Muscle of leg (tissue), 11 donors: ENCODE data around the gene LRRC55. TPM values are rescaled to one million over a fixed set of nuclear protein-coding genes. Genes with fewer than 3 reads are reported as not detected.

Source experiments
- DNase-seq: peaks from one replicate; pipeline ENCODE4 v3.0.0; 2013
- H3K27ac ChIP-seq: one replicate; pipeline ENCODE4 v1.5.1; 2013; ENCODE audit warnings: mild to moderate bottlenecking, low read length, control low read depth
- H3K27me3 ChIP-seq: one replicate; pipeline ENCODE4 v1.6.1; 2013; ENCODE audit warnings: low read length; ENCODE audit not compliant: control insufficient read depth, insufficient read depth
- H3K36me3 ChIP-seq: one replicate; pipeline ENCODE4 v1.6.1; 2013; ENCODE audit warnings: low read length; ENCODE audit not compliant: control insufficient read depth, insufficient read depth
- H3K4me1 ChIP-seq: one replicate; pipeline ENCODE4 v1.6.1; 2013; ENCODE audit warnings: low read length; ENCODE audit not compliant: control insufficient read depth, insufficient read depth
- H3K4me3 ChIP-seq: one replicate; pipeline ENCODE4 v1.5.1; 2013; ENCODE audit warnings: low read length, control low read depth
- H3K9me3 ChIP-seq: replicated peaks from 2 replicates; pipeline ENCODE4 v1.6.1; 2013; ENCODE audit warnings: low read depth, low read length; ENCODE audit not compliant: control insufficient read depth
- whole genome bisulfite sequencing: methylation state at CpG from one replicate; pipeline ENCODE4 v1.1.5; 2013; ENCODE audit warnings: missing lambda C conversion rate; ENCODE audit not compliant: insufficient coverage; 5-methylcytosine and 5-hydroxymethylcytosine counted together
- polyA plus RNA-seq, 8 donors: library from polyadenylated mRNA; unstranded; fragments of 120-200 nt; gene quantifications; one replicate each; pipeline versions ENCODE4 v1.2.1 to v1.2.3, GENCODE V29; 2013; ENCODE audit warnings: inconsistent platforms in 1 of 8, low replicate concordance in 1 of 8; ENCODE audit not compliant: insufficient read length in 8 of 8, insufficient read depth in 1 of 8
- total RNA-seq: library from RNA; stranded (reverse); fragments of 120-200 nt; gene quantifications from one replicate; pipeline ENCODE4 v1.2.4, GENCODE V29; 2013

LRRC55 gene
- total and polyA plus RNA-seq, 9 donors = 0.31 to 1.7 (median 0.88) TPM

DNA sequence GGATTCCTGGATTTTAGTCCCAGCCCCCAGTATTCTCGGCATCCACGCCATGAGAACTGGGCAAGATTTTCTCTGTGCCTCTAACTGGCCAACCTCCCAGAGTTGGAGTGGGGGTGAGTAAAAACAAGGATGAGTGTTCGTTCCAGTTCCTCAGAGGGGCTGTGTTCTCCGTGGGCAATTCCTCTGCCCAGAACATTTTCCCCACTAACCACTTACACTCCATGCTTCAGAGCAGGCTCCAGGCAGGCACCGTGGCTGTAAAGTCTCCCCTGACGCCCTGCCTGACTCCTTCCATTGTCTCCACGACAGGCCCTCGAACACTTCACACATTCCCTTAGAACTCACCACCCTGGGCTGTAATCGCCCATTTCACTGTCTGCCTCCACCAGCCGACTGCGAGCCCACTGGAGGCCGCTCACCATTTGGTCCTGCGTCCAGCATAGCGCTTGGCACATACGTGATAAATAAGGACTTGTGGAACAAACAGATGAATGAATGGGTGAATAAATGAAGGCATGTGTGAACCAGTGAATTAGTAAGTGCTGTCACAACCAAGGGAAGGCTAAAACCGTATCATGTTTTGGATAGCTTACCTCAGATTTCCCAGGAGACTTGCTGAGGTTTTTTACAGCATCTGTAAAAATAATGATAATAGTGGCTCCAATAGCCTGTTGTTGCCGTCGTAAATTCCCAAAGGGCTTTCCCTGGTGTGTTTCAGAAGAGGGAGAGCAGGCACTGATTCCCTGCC is 49.2 kb downstream of the LRRC55 start:
- Histone ChIP-seq H3K4me1 (peaks cover 25% of the 10 kb centered on the region), H3K4me3 (no peak overlapping the region), H3K9me3 (no peaks in the 10 kb centered on the region), H3K36me3 (no peaks in the 10 kb centered on the region), H3K27ac (peak overlapping the region; percentile 69), H3K27me3 (peaks cover 9% of the 10 kb centered on the region)
- 11% methylated on average over 14 of the region's 18 CpGs for WGBS
- DNase-seq = peak; percentile 63

DNA sequence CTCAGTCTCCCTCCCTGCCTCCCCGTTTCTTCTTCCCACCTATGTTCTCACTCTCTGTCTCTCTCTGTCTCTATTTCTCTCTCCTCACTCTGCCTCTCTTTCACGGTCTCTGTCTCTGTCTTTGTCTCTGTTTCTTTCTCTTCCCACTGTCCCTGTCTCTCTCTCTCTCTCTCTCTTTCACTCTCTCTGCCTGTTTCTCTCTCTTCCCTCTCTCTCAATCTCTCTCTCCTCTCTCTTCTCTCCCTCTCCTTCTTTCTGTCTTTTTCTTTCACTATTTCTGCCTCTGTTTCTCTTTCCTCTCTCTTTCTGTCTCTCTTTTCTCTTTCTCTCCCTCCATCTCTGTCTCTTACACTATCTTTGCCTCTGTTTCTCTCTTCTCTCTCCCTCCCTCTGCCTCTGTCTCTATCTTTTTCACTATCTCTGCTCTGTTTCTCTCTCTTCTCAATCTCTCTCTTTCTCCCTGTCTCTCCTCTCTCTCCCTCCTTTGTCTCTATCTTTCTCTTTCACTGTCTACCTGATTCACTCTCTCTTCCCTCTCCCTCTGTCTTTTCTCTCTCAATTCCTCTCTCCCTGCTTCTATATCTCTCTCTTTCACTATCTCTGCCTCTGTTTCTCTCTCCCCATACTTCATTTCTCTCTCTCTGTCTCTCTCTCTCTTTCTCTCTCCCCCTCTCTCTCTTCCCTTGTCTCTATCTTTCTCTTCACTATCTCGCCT is 49.9 kb downstream of the LRRC55 start:
- WGBS = 34% methylated on average over 3 of the region's 3 CpGs
- no peaks in the 10 kb centered on the region for H3K9me3 ChIP-seq
- H3K4me1 ChIP-seq = peaks cover 25% of the 10 kb centered on the region
- H3K36me3 ChIP-seq = no peaks in the 10 kb centered on the region
- DNase-seq = no peak
- H3K27ac ChIP-seq = peak overlapping the region; percentile 13
- H3K27me3 ChIP-seq = peaks cover 9% of the 10 kb centered on the region
- no peak overlapping the region for H3K4me3 ChIP-seq

DNA sequence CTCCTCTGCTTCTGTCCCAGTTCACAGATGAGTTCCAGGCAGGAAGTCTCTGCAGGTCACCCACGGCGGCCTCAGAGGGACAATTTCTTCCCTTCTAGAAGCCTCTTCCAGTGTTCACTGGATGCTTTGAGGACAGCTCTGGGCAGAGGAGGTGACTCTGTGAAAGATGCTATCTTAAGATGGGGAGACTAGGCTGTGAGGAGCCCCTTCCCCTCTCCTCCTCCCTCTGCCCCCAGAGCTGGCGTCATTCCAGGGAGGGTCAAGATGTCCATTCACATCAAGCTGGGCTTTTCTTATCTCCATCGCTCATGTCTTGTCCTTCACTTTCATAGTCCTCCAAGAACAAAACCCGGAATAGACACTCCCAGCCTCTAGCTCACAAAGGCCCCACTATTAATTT is 51.9 kb downstream of the LRRC55 start:
- H3K36me3 ChIP-seq = no peaks in the 10 kb centered on the region
- H3K4me3 ChIP-seq = peak overlapping the region; percentile 48
- H3K9me3 ChIP-seq = no peaks in the 10 kb centered on the region
- H3K27me3 ChIP-seq = peaks cover 9% of the 10 kb centered on the region
- WGBS = 77% methylated on average over 3 of the region's 5 CpGs
- H3K4me1 ChIP-seq = peaks cover 33% of the 10 kb centered on the region
- peak overlapping the region; percentile 17 for H3K27ac ChIP-seq
- no peak for DNase-seq

DNA sequence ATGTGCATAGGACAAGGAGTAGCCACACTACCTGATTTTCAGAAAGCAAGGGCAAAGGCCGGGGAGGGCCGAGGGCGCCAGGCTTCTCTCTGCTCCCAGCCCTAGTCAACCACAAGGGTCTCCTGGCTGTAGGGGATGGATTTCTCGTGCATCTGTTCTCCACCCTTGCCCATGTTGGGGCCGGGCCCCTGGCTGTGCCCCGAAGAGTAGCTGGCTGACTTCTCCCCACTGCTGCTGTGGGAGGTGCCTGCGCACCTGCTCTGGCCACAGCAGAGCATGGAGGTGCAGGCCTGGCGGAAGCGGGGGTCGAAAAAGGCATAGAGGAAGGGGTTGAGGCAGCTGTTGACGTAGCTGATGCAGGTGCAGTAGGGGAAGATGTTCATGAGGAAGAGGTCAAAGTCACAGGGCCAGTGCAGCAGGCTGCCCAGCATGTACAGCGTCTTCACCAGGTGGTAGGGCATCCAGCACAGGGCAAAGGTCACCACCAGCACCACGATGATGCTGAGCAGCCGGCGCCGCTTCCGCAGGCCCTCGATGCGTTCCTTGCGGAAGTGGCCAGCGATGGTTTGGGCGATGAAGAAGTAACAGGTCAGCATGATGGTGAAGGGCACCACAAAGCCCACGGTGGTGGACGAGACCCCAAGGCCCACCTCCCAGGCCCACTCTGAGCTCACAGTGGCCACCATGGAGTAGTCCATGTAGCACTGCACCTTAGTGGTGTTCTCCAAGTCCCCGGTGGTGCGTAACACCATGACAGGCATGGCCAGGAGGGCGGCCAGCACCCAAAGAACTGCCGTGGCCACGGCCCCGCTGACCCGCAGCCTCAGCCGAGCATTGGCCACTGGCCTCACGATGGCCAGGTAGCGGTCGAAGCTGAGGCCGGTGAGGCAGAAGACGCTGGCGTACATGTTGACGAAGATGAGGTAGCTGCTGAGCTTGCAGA is 54.3 kb downstream of the LRRC55 start:
- H3K27ac ChIP-seq = peak overlapping the region; percentile 51
- peak overlapping the region; percentile 48 for H3K4me3 ChIP-seq
- no peaks in the 10 kb centered on the region for H3K9me3 ChIP-seq
- 84% methylated on average over 36 of the region's 39 CpGs for WGBS
- no peaks in the 10 kb centered on the region for H3K36me3 ChIP-seq
- no peak for DNase-seq
- peaks cover 38% of the 10 kb centered on the region for H3K4me1 ChIP-seq
- H3K27me3 ChIP-seq = peaks cover 4% of the 10 kb centered on the region

DNA sequence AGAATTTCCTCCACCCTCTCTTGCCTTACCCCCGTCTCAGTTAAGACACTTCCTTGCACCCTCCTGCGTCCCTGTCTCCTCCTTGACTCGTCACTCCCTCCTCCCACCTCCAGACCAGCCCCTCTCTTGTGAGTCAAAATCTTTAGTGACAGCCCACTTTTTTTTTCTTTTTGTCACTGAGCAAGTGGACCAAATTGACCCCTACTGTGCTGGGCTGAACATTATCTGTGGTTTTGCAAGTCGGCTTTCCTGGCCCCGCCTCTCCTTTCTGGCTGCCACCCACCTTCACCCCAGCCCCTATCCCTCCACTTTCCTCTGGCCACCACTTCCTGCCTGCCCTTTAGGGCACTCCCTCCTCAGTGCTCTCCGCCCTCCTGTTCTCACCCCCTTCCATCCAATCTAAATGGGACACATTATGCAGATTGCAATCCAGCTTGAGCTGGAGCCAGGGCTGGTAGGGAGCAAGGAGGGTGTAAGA is 55.5 kb downstream of the LRRC55 start, which contains the start of gene APLNR:
TSS of gene APLNR (minus strand) at position 47 of the 478 bp plus-strand sequence. CDS start 246 bp downstream, outside the sequence.
- peak; percentile 33 for DNase-seq

DNA sequence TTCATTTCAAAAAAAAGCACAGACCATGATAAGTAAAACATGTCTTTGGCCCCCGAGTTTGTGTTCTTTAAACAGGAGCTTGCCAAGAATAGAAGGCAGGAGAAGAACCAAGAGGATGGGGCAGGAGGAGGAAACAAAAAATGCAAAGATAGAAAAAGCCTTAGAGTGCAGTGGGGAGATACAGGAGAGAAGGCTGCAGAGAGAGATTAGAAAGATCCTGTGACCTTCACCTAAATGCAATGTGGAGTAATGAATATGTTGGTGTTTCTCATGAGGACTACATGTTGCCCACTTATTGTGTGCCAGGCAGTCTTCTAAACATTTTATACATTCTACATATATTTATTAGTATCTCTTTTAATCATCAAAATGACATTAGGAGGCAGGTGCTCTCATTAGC is 57.6 kb downstream of the LRRC55 start:
- H3K27ac ChIP-seq = no peak overlapping the region
- 100% methylated on average over 1 of the region's 1 CpG for WGBS
- no peak overlapping the region for H3K4me3 ChIP-seq
- no peaks in the 10 kb centered on the region for H3K36me3 ChIP-seq
- no peaks in the 10 kb centered on the region for H3K27me3 ChIP-seq
- DNase-seq = no peak
- H3K9me3 ChIP-seq = no peaks in the 10 kb centered on the region
- peaks cover 54% of the 10 kb centered on the region for H3K4me1 ChIP-seq

More for the DNA sequence above, 55.5 kb downstream of the LRRC55 start, which contains the start of gene APLNR:
- Histone ChIP-seq H3K27ac (peak within 1 kb of the TSS; percentile 0), H3K4me3 (peak within 1 kb of the TSS; percentile 48), H3K36me3 (no peaks in the 10 kb centered on the region), H3K4me1 (peaks cover 44% of the 10 kb centered on the region), H3K27me3 (peaks cover 4% of the 10 kb centered on the region), H3K9me3 (no peaks in the 10 kb centered on the region)
- WGBS = 18% methylated on average over 5 of the region's 6 CpGs

DNA sequence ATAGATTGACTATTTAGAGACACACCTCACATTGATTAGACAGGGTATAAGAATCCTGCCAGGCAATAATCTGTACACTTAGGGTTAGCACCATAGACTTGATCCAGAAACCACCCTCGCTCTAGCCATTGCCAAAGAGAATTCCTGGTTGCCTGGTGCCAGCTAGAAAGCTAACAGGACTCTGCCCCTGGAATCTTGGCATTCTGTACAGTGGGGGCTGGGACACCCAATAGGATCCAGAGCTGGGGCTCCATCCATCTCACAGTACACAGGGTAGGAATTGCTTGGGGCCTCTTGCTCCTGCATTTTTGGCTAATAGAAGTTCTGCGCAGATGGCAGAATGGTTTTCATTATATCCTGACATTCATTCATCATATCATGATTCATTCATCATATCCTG is 58.3 kb downstream of the LRRC55 start:
- DNase-seq = no peak

DNA sequence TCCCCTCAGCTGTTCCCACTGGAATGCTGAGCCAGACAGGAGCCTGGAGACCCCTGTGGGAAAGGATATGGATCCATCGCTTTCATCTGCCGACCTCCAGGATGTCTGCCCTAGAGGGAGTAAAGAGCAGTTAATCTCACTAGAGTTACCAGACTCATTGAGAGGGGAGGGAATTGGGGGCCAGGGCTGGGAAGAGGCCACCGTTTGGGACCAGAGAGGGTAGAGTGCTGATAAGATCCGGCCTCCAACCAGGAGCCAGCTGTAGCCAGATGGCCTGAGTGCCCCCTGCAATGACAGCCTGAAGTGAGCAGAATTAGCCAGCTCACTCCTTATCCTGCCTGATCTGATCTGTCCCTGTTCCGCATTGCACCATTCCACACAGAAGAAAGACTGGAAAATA is 59.0 kb downstream of the LRRC55 start:
- Histone ChIP-seq H3K4me1 (peaks cover 50% of the 10 kb centered on the region), H3K27ac (peak overlapping the region; percentile 35), H3K27me3 (no peaks in the 10 kb centered on the region), H3K9me3 (no peaks in the 10 kb centered on the region), H3K36me3 (no peaks in the 10 kb centered on the region), H3K4me3 (no peak overlapping the region)
- 17% methylated on average over 1 of the region's 5 CpGs for WGBS
- DNase-seq = no peak

More for the DNA sequence above, 58.3 kb downstream of the LRRC55 start:
- Histone ChIP-seq H3K27me3 (no peaks in the 10 kb centered on the region), H3K36me3 (no peaks in the 10 kb centered on the region), H3K9me3 (no peaks in the 10 kb centered on the region), H3K4me1 (peaks cover 54% of the 10 kb centered on the region), H3K27ac (no peak overlapping the region), H3K4me3 (no peak overlapping the region)
- no CpG with 5 or more reads among the region's 2 CpGs for WGBS
